A549 (cell line): Measurements from ENCODE around the gene USP12. TPM values are rescaled to one million over a fixed set of nuclear protein-coding genes. Genes with fewer than 3 reads are reported as not detected.

ENCODE experiments used
- ATAC-seq, 2 experiments: fragments of 200-7000 bp in 1 of 2; fragments of >200 bp in 1 of 2; cut with Nextera tagmentation in 1 of 2; cut with Tn5 transposase in 1 of 2; 3 replicates each; pipeline versions ENCODE4 v1.8.0 to v1.9.1; 2018 to 2020; ENCODE audit warnings: mild to moderate bottlenecking in 1 of 2, moderate library complexity in 1 of 2
- CTCF ChIA-PET: fragments of 300-600 bp; sonication (Branson Sonifier 250); formaldehyde crosslinking; extraction: SDS; loops from one replicate; lab custom pipeline; 2021; ENCODE audit warnings: antibody characterized with exemption, inconsistent platforms; lab: Yijun Ruan, JAX
- POLR2A ChIA-PET: fragments of 350-600 bp; formaldehyde crosslinking; extraction: SDS; loops from one replicate; lab custom pipeline; 2021; ENCODE audit warnings: antibody characterized with exemption, inconsistent platforms; lab: Yijun Ruan, JAX
- DNase-seq, 2 experiments: peaks; one replicate each; pipeline versions ENCODE4 v3.0.0 to v3.0.0-alpha.2; 2011 to 2016; ENCODE audit warnings: low read depth in 1 of 2, low spot score in 1 of 2
- FAIRE-seq: peaks from 2 replicates; lab custom pipeline; 2011; peaks lifted over from hg19 to GRCh38; lab: Jason Lieb, UNC
- H3K27ac ChIP-seq, 2 experiments: fragments of >200 bp; sonication (Bioruptor Twin); formaldehyde crosslinking; 3 replicates each; pipeline ENCODE4 v1.5.1; 2016 to 2017
- H3K4me1 ChIP-seq: fragments of >200 bp; sonication (Bioruptor Twin); formaldehyde crosslinking; 3 replicates; pipeline ENCODE4 v1.6.1; 2016
- H3K4me2 ChIP-seq: fragments of >200 bp; sonication (Bioruptor Twin); formaldehyde crosslinking; 3 replicates; pipeline ENCODE4 v1.6.1; 2016
- H3K4me3 ChIP-seq: fragments of >200 bp; sonication (Bioruptor Twin); formaldehyde crosslinking; 3 replicates; pipeline ENCODE4 v1.5.1; 2016
- H3K9me3 ChIP-seq: fragments of >200 bp; sonication (Bioruptor Twin); formaldehyde crosslinking; 3 replicates; pipeline ENCODE4 v1.6.1; 2016
- BHLHE40 ChIP-seq: IDR thresholded peaks from 2 replicates; pipeline ENCODE4 v1.6.1; 2012; ENCODE audit warnings: low read depth, low read length, inconsistent platforms
- CEBPB ChIP-seq, 2 experiments: fragments of >200 bp in 1 of 2; sonication (Bioruptor Twin) in 1 of 2; formaldehyde crosslinking in 1 of 2; IDR thresholded peaks; 2 replicates each; pipeline ENCODE4 v1.6.1; 2012 to 2016
- EHF ChIP-seq: fragments of 250-450 bp; sonication (Bioruptor Pico); IDR thresholded peaks from 2 replicates; pipeline ENCODE4 v1.5.0; 2020; ENCODE audit warnings: mild to moderate bottlenecking
- HOXB5 ChIP-seq: fragments of 250-450 bp; sonication (Bioruptor Pico); IDR thresholded peaks from 2 replicates; pipeline ENCODE4 v1.5.0; 2020; ENCODE audit warnings: mild to moderate bottlenecking, moderate library complexity
- KDM1A ChIP-seq: fragments of 200-600 bp; sonication (generic); IDR thresholded peaks from 2 replicates; pipeline ENCODE4 v1.6.1; 2016; ENCODE audit warnings: low read depth, mild to moderate bottlenecking
- KDM5A ChIP-seq: fragments of 200-600 bp; sonication (generic); IDR thresholded peaks from 2 replicates; pipeline ENCODE4 v1.6.1; 2016; ENCODE audit warnings: antibody characterized with exemption, mild to moderate bottlenecking
- MAZ ChIP-seq: fragments of 150-350 bp; IDR thresholded peaks from 2 replicates; pipeline ENCODE4 v1.6.1; 2014; ENCODE audit warnings: antibody characterized with exemption, low read depth, low read length, borderline replicate concordance
- NPAS2 ChIP-seq: fragments of 250-450 bp; sonication (Bioruptor Pico); IDR thresholded peaks from 2 replicates; pipeline ENCODE4 v1.8.0; 2022; ENCODE audit warnings: mild to moderate bottlenecking, moderate library complexity, borderline replicate concordance
- PHF8 ChIP-seq: fragments of 200-600 bp; sonication (generic); IDR thresholded peaks from 2 replicates; pipeline ENCODE4 v1.6.1; 2016; ENCODE audit warnings: low read depth, mild to moderate bottlenecking, antibody characterized with exemption, moderate library complexity, borderline replicate concordance
- POLR2A ChIP-seq: IDR thresholded peaks from 2 replicates; pipeline ENCODE4 v1.6.1; 2012; ENCODE audit warnings: mild to moderate bottlenecking, low read length
- POLR2AphosphoS2 ChIP-seq: conservative IDR thresholded peaks from 2 replicates; pipeline ENCODE4 v1.6.1; 2012; ENCODE audit warnings: low read length, improper control_type of control experiment, inconsistent platforms
- RCOR1 ChIP-seq: fragments of 150-350 bp; IDR thresholded peaks from 2 replicates; pipeline ENCODE4 v1.6.1; 2014; ENCODE audit warnings: antibody characterized with exemption, low read length, low read depth
- SMC3 ChIP-seq: fragments of >200 bp; sonication (Bioruptor Twin); formaldehyde crosslinking; IDR thresholded peaks from 3 replicates; pipeline ENCODE4 v1.6.1; 2018; ENCODE audit warnings: inconsistent platforms
- ZC3H11A ChIP-seq: fragments of 450-650 bp; IDR thresholded peaks from 2 replicates; pipeline ENCODE4 v1.6.1; 2014; ENCODE audit warnings: antibody characterized with exemption, mild to moderate bottlenecking
- ZSCAN20 ChIP-seq: fragments of 250-450 bp; sonication (Bioruptor Pico); IDR thresholded peaks from 2 replicates; pipeline ENCODE4 v1.8.0; 2022; ENCODE audit warnings: mild to moderate bottlenecking, moderate library complexity
- WGBS: methylation state at CpG from one replicate; pipeline ENCODE4 v1.1.6; 2017; ENCODE audit errors: missing lambda C conversion rate; 5-methylcytosine and 5-hydroxymethylcytosine counted together
- polyA plus RNA-seq, 4 experiments: library from polyadenylated mRNA; depleted of rRNA in 3 of 4; stranded (reverse); fragments of >200 nt; fragmentation: RNase III in 1 of 4; extraction: RNeasy Plus Mini Kit Qiagen cat#74134 plus additional on column Dnase treatment in 1 of 4; gene quantifications; 2 replicates in 3 of 4; 3 replicates in 1 of 4; pipeline ENCODE4 v1.2.3, GENCODE V29; 2011 to 2017
- TF ChIP-seq, protein P1 (sequence below): fragments of 450-650 bp; IDR thresholded peaks from 2 replicates; pipeline ENCODE4 v1.6.1; 2014; ENCODE audit warnings: antibody characterized with exemption
- TF ChIP-seq, protein P2 (sequence below): fragments of 250-450 bp; sonication (Bioruptor Pico); IDR thresholded peaks from 2 replicates; pipeline ENCODE4 v1.5.0; 2021; ENCODE audit warnings: mild to moderate bottlenecking, moderate library complexity, borderline replicate concordance
- TF ChIP-seq, protein P3 (sequence below): fragments of >200 bp; sonication (Bioruptor Twin); formaldehyde crosslinking; IDR thresholded peaks from 3 replicates; pipeline ENCODE4 v1.6.1; 2016
- TF ChIP-seq, protein P4 (sequence below): fragments of 250-450 bp; sonication (Bioruptor Pico); IDR thresholded peaks from 2 replicates; pipeline ENCODE4 v1.5.0; 2020; ENCODE audit warnings: low read depth, mild to moderate bottlenecking, moderate library complexity
- TF ChIP-seq, protein P5 (sequence below): fragments of >200 bp; sonication (Bioruptor Twin); formaldehyde crosslinking; IDR thresholded peaks from 3 replicates; pipeline ENCODE4 v1.5.1; 2016

The USP12 gene
- polyA plus RNA-seq, 2 of the 4 experiments (the other 2 are of a cell fraction), result 19.1 to 21.2 TPM

DNA sequence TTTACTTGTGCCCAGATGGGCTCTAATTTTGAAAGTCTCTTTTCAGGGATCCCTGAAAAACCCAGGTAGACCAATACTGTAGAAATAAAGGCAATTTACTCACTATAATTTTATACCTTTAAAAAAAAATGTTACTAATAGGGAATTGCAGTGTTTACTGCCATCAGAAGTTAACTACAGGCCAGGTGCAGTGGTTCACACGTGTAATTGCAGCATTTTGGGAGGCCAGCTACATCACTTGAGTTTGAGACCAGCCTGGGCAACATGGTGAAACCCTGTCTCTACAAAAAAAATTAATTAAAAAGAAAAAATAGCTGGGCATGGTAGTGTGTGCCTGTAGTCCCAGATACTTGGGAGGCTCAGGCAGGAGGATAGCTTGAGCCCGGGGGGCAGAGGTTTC lies 10.2 kb downstream of the USP12 start:
- H3K4me1 ChIP-seq, result 0 out of 3 replicates have a peak, but pooled peaks cover 3% of the 10 kb centered on the region
- ATAC-seq (no peak), FAIRE-seq (no peak), DNase-seq (no peak)
- H3K27ac ChIP-seq, result no peak overlapping the region
- POLR2A ChIA-PET, result no interaction called here
- no peak for TF ChIP-seq NPAS2
- TF ChIP-seq, protein P1, sequence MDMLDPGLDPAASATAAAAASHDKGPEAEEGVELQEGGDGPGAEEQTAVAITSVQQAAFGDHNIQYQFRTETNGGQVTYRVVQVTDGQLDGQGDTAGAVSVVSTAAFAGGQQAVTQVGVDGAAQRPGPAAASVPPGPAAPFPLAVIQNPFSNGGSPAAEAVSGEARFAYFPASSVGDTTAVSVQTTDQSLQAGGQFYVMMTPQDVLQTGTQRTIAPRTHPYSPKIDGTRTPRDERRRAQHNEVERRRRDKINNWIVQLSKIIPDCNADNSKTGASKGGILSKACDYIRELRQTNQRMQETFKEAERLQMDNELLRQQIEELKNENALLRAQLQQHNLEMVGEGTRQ, result no peak
- TF ChIP-seq, protein P2, sequence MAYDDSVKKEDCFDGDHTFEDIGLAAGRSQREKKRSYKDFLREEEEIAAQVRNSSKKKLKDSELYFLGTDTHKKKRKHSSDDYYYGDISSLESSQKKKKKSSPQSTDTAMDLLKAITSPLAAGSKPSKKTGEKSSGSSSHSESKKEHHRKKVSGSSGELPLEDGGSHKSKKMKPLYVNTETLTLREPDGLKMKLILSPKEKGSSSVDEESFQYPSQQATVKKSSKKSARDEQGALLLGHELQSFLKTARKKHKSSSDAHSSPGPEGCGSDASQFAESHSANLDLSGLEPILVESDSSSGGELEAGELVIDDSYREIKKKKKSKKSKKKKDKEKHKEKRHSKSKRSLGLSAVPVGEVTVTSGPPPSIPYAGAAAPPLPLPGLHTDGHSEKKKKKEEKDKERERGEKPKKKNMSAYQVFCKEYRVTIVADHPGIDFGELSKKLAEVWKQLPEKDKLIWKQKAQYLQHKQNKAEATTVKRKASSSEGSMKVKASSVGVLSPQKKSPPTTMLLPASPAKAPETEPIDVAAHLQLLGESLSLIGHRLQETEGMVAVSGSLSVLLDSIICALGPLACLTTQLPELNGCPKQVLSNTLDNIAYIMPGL (CRISPR knock-in tag), result no peak
- CTCF ChIA-PET, result interaction anchor here (1.1 kb wide), 1 partner anchor 173 kb away, joined by 3 read pairs; no protein-coding TSS in a partner anchor
- H3K4me2 ChIP-seq, result no peak overlapping the region
- H3K9me3 ChIP-seq, result 0 out of 3 replicates have a peak, but pooled peaks cover 6% of the 10 kb centered on the region
- 77% methylated on average over 2 of the region's 2 CpGs for WGBS
- no peak overlapping the region for H3K4me3 ChIP-seq

DNA sequence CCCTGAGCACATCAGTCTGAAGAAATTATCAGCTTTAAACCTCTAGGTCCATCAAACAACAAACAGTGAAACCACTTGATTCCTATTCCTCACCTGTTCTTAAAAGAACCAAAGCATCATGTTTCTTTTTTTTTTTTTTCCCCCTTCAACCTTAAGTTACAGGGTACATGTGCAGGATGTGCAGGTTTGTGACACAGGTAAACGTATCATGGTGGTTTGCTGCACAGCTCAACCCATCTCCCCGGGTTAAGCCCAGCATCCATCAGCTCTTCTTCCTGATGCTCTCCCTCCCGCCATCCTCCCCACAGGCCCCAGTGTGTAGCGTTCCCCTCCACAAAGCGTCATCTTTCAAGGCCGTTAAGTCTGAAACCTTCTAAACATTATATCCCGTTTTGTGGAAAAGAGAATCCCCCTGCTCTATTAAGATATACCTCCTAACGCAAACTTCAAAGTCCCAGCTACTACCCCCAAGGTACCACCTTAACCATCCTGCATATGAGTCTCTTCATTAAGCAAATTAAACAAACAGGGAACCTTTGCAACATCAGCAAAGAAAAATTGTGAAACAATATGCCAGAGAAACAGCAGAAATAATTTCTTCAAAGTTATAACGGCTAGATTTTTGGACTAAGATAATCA lies 10.8 kb downstream of the USP12 start:
- Histone ChIP-seq H3K4me1 (no peaks in the 10 kb centered on the region), H3K27ac (no peak overlapping the region), H3K9me3 (0 out of 3 replicates have a peak, but pooled peaks cover 6% of the 10 kb centered on the region), H3K4me3 (no peak overlapping the region), H3K4me2 (no peak overlapping the region)
- WGBS, result 95% methylated on average over 9 of the region's 9 CpGs
- CTCF ChIA-PET, result interaction anchor here (1.1 kb wide), 1 partner anchor 173 kb away, joined by 3 read pairs; no protein-coding TSS in a partner anchor
- no peak for FAIRE-seq
- POLR2A ChIA-PET, result no interaction called here
- TF ChIP-seq ZC3H11A (no peak), KDM1A (no peak), ZSCAN20 (no peak), POLR2AphosphoS2 (no peak), CEBPB (IDR thresholded peaks at IDR 0.05) (no peak), MAZ (no peak), EHF (CRISPR knock-in tag) (no peak), KDM5A (no peak), BHLHE40 (no peak), PHF8 (no peak), SMC3 (no peak)
- TF ChIP-seq, protein P3, sequence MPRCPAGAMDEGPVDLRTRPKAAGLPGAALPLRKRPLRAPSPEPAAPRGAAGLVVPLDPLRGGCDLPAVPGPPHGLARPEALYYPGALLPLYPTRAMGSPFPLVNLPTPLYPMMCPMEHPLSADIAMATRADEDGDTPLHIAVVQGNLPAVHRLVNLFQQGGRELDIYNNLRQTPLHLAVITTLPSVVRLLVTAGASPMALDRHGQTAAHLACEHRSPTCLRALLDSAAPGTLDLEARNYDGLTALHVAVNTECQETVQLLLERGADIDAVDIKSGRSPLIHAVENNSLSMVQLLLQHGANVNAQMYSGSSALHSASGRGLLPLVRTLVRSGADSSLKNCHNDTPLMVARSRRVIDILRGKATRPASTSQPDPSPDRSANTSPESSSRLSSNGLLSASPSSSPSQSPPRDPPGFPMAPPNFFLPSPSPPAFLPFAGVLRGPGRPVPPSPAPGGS, result no peak
- TF ChIP-seq, protein P4, sequence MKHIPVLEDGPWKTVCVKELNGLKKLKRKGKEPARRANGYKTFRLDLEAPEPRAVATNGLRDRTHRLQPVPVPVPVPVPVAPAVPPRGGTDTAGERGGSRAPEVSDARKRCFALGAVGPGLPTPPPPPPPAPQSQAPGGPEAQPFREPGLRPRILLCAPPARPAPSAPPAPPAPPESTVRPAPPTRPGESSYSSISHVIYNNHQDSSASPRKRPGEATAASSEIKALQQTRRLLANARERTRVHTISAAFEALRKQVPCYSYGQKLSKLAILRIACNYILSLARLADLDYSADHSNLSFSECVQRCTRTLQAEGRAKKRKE (CRISPR knock-in tag), result no peak
- no peak for DNase-seq
- no peak for ATAC-seq

DNA sequence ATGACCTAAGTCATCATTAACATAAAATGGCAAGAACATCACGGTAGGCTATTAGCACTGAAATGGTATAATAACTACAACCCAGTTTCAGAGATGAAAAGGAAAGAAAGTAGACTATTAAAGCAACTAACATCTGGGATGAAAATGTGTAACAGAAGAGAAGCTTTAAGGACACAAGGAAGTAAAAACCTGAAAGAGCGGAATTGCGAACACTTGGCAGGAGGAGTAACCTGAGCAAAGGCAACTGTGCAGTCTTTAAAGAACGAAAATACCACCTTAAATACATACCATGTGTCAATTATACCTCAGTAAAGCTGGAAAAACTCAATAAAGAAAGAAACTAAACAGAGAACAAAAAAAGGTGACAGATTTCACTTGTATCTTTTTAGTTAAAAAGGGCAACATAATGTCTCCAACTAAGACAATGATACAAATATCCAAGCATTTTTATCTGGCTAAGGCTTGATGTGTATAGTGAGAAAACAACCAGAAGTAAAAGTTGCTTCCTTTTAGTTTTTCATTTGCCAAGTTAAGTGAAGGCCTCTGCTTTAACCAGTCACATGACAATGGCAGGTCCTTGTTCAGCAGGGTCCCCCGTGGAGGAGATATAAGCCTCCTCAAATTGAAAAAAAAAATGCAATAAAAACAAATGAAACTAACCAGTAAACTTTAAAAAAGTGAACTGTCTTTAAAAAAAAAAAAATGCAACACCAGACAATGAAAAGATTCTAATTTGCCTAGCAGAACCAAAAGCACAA lies 11.6 kb downstream of the USP12 start:
- Histone ChIP-seq H3K4me3 (no peak overlapping the region), H3K4me2 (no peak overlapping the region), H3K9me3 (0 out of 3 replicates have a peak, but pooled peaks cover 6% of the 10 kb centered on the region), H3K4me1 (no peaks in the 10 kb centered on the region), H3K27ac (no peak overlapping the region)
- FAIRE-seq (no peak), DNase-seq (no peak), ATAC-seq (no peak)
- WGBS, result 91% methylated on average over 5 of the region's 5 CpGs
- POLR2A ChIA-PET, result no interaction called here
- CTCF ChIA-PET, result no interaction called here
- TF ChIP-seq HOXB5 (CRISPR knock-in tag) (no peak), RCOR1 (no peak), POLR2A (no peak)
- TF ChIP-seq, protein P5, sequence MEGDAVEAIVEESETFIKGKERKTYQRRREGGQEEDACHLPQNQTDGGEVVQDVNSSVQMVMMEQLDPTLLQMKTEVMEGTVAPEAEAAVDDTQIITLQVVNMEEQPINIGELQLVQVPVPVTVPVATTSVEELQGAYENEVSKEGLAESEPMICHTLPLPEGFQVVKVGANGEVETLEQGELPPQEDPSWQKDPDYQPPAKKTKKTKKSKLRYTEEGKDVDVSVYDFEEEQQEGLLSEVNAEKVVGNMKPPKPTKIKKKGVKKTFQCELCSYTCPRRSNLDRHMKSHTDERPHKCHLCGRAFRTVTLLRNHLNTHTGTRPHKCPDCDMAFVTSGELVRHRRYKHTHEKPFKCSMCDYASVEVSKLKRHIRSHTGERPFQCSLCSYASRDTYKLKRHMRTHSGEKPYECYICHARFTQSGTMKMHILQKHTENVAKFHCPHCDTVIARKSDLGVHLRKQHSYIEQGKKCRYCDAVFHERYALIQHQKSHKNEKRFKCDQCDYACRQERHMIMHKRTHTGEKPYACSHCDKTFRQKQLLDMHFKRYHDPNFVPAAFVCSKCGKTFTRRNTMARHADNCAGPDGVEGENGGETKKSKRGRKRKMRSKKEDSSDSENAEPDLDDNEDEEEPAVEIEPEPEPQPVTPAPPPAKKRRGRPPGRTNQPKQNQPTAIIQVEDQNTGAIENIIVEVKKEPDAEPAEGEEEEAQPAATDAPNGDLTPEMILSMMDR, result no peak
